Activated CD8-positive, alpha-beta T cell treated with anti-CD3 and anti-CD28 coated beads for 36 hours (primary cell): ENCODE data around the gene TMEM273. TPM values are rescaled to one million over a fixed set of nuclear protein-coding genes. Genes with fewer than 3 reads are reported as not detected.

Experiments used
- ATAC-seq: fragments of 200-7000 bp; cut with Tn5 transposase; one replicate; pipeline ENCODE4 v1.10.0; 2021; ENCODE audit warnings: mild to moderate bottlenecking, moderate library complexity
- CTCF ChIA-PET: fragments of 350-600 bp; sonication (Branson Sonifier 250); formaldehyde crosslinking; loops from one replicate; lab custom pipeline; 2021; ENCODE audit warnings: antibody characterized with exemption; lab: Charles Lee
- POLR2A ChIA-PET: fragments of 350-600 bp; sonication (Branson Sonifier 250); formaldehyde crosslinking; loops from one replicate; lab custom pipeline; 2021; ENCODE audit warnings: antibody characterized with exemption; lab: Charles Lee
- DNase-seq: peaks from one replicate; pipeline ENCODE4 v3.0.0-alpha.2; 2020
- H3K27ac Mint-ChIP-seq: one replicate; pipeline ENCODE4 v1.8.0; 2021; ENCODE audit warnings: mild to moderate bottlenecking, mixed read lengths
- H3K27me3 Mint-ChIP-seq: one replicate; pipeline ENCODE4 v1.8.0; 2021; ENCODE audit warnings: mixed read lengths
- H3K36me3 Mint-ChIP-seq: one replicate; pipeline ENCODE4 v1.8.0; 2021; ENCODE audit warnings: low read depth, mixed read lengths
- H3K4me1 Mint-ChIP-seq: one replicate; pipeline ENCODE4 v1.8.0; 2021; ENCODE audit warnings: low read depth, mixed read lengths
- H3K4me3 Mint-ChIP-seq: one replicate; pipeline ENCODE4 v1.8.0; 2021; ENCODE audit warnings: mild to moderate bottlenecking, moderate library complexity, mixed read lengths
- H3K9me3 Mint-ChIP-seq: one replicate; pipeline ENCODE4 v1.8.0; 2021; ENCODE audit warnings: mixed read lengths
- intact Hi-C: fragments of 100-400 bp; cut with micrococcal nuclease; formaldehyde crosslinking; loops from one replicate; pipeline ENCODE4 v1.10.0; 2022
- total RNA-seq, 2 experiments: library from RNA; stranded (reverse); gene quantifications; one replicate each; pipeline ENCODE4 v1.2.3, GENCODE V29; 2021
- TF ChIP-seq, protein P1 (sequence below): fragments of 200-600 bp; IDR thresholded peaks from one replicate; pipeline ENCODE4 v1.8.0; 2022; ENCODE audit warnings: antibody characterized with exemption, mild to moderate bottlenecking

Gene TMEM273
- total RNA-seq, 2 experiments from 2014 or later: 16.6 to 19.0 TPM

DNA sequence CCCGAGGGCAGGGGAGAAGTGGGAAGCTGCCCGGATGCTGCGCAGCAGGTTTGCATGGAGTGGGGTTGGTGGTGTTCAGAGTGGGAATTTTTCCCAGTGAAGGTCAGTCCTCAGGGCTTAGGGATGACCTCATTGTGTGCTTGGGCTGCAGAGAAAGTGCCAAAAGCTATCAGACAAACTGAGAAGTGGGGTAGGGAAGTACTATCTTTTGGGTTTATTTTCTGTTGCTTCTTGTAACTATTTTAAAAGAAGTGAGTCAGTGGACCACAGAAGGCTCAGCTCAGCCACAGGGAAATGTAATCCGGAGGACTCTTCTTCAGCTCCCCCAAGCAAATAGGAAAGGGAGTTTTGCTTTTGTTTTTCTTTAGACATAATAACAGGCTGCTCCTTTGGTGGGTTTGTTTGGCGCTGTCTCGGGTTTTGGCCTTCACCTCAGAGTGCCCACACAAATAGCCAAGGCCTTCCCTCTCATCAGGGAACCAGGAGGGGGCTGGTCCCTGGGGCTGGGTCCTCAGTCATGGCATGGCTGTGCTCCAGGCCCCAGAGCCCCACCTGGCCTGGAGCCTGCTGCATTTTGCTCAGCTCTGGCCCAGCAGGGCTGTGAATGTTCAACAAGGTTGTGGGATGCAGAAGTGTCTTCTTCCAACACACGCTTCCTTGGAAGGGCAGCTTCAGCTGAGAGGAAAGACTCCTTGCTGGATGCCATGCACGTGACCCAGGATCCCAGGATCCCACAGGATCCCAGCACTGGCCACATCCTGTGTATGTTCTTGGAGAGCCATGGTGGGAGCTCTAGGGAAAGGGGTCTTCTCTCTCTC lies 49.0 kb downstream of the TMEM273 start:
- H3K27ac Mint-ChIP-seq: no peak overlapping the region
- no peaks in the 10 kb centered on the region for H3K4me1 Mint-ChIP-seq
- intact Hi-C loops: no loop called here
- TF ChIP-seq, protein P1, sequence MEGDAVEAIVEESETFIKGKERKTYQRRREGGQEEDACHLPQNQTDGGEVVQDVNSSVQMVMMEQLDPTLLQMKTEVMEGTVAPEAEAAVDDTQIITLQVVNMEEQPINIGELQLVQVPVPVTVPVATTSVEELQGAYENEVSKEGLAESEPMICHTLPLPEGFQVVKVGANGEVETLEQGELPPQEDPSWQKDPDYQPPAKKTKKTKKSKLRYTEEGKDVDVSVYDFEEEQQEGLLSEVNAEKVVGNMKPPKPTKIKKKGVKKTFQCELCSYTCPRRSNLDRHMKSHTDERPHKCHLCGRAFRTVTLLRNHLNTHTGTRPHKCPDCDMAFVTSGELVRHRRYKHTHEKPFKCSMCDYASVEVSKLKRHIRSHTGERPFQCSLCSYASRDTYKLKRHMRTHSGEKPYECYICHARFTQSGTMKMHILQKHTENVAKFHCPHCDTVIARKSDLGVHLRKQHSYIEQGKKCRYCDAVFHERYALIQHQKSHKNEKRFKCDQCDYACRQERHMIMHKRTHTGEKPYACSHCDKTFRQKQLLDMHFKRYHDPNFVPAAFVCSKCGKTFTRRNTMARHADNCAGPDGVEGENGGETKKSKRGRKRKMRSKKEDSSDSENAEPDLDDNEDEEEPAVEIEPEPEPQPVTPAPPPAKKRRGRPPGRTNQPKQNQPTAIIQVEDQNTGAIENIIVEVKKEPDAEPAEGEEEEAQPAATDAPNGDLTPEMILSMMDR: no peak
- H3K9me3 Mint-ChIP-seq: no peaks in the 10 kb centered on the region
- H3K27me3 Mint-ChIP-seq: peaks cover 5% of the 10 kb centered on the region
- H3K36me3 Mint-ChIP-seq: no peaks in the 10 kb centered on the region
- ChIA-PET POLR2A (interaction anchor here (0.8 kb wide), 1 partner anchor 20 kb away, joined by 3 read pairs; no protein-coding TSS in a partner anchor), CTCF (no interaction called here)
- ATAC-seq (no peak), DNase-seq (no peak)
- H3K4me3 Mint-ChIP-seq: no peak overlapping the region

DNA sequence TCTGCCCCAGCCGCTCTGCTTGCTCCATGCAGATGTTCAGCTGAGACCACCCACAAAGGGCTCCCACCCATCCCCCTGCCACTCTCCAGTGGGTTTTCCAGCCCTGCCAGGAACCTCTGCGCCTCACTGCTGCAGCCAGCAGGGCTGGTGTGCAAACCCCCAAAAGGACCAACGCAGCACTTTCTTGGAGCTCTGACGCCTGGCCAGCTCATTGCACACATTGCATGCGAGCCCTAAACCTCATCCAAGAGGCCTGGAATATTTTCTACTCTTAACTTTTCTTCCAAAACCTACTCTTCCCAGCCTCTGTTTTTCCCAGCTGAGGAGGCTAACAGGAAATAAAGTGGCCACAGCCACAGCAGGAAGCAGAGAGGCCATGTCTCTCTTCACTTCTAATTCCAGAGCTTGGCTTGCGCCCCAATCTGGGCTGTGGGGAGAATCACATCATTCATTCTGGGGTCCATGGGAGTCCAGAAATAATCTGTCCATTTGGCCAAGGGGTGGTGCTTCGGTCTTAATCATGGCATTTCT lies 49.8 kb downstream of the TMEM273 start:
- H3K4me1 Mint-ChIP-seq: no peaks in the 10 kb centered on the region
- no peak overlapping the region for H3K4me3 Mint-ChIP-seq
- H3K27ac Mint-ChIP-seq: no peak overlapping the region
- ChIA-PET CTCF (no interaction called here), POLR2A (interaction anchor here (0.8 kb wide), 1 partner anchor 21 kb away, joined by 3 read pairs; no protein-coding TSS in a partner anchor)
- ATAC-seq (no peak), DNase-seq (no peak)
- no peaks in the 10 kb centered on the region for H3K36me3 Mint-ChIP-seq
- TF ChIP-seq, protein P1: no peak
- H3K9me3 Mint-ChIP-seq: no peaks in the 10 kb centered on the region
- intact Hi-C loops: no loop called here
- peaks cover 5% of the 10 kb centered on the region for H3K27me3 Mint-ChIP-seq

DNA sequence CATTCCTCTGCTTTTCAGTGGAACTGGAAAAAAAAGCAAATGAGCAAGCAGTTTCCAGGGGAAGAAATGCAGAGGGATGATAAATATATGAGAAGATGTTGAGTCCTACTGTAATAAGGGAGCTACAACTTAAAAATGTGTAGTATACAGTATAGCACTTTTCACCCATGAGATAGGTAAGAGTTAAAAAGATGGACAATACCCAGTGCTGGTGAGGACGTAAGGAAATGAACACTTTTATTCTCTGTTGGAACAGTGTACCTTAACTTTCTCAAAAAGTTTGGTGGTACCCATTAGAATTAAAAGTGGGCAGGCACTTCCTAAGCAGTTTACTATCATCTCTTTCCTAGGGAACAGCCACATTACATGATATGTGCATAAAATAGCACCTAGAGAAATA lies 51.7 kb downstream of the TMEM273 start:
- DNase-seq: no peak
- POLR2A ChIA-PET: interaction anchor here (1.1 kb wide), 1 partner anchor 38 kb away, joined by 3 read pairs; no protein-coding TSS in a partner anchor
- ATAC-seq: no peak
- H3K4me3 Mint-ChIP-seq: no peak overlapping the region
- intact Hi-C loops: no loop called here
- no peaks in the 10 kb centered on the region for H3K9me3 Mint-ChIP-seq
- TF ChIP-seq, protein P1: no peak
- peaks cover 5% of the 10 kb centered on the region for H3K27me3 Mint-ChIP-seq
- CTCF ChIA-PET: no interaction called here
- H3K36me3 Mint-ChIP-seq: no peaks in the 10 kb centered on the region
- H3K4me1 Mint-ChIP-seq: no peaks in the 10 kb centered on the region
- no peak overlapping the region for H3K27ac Mint-ChIP-seq

DNA sequence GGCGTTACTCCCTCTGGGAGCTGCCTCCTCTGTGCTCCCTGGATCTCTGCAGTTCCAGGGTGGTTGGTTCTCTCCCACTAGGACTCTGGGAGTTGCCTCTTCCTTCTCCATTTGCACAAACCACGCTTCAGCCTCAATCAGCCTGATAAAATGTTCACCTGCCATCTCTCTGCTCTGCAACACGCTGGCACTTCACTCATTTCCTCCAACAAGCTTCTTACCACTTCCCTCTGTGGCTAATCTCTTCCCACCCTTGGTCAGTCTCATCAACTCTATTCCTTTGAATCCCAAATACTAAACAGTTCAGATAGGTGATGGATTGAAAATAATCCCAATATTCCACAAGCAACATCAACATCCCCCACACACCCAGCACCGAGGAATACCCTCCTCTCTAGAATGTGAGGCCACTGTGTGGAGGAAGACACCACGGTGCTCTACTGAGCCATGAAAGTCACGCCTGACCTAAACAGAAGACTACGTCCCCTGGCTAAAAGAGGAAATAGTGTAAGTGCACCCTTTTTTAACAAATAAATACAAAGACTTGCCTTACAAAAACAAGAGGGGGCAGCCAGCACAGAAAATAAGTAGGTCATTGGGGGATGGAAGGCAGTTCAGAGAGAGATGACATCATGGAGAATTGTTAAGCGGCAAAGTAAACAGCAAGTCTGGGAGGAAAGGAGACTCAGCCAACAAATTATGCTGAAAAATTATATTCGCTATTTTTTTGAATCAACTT lies 52.4 kb downstream of the TMEM273 start:
- DNase-seq (no peak), ATAC-seq (no peak)
- Mint-ChIP-seq H3K4me1 (no peaks in the 10 kb centered on the region), H3K27me3 (peaks cover 5% of the 10 kb centered on the region), H3K9me3 (no peaks in the 10 kb centered on the region), H3K36me3 (no peaks in the 10 kb centered on the region), H3K27ac (no peak overlapping the region), H3K4me3 (no peak overlapping the region)
- TF ChIP-seq, protein P1: no peak
- CTCF ChIA-PET: interaction anchor here (0.6 kb wide), 1 partner anchor 248 kb away, joined by 3 read pairs; no protein-coding TSS in a partner anchor
- intact Hi-C loops: no loop called here
- POLR2A ChIA-PET: interaction anchor here (1.1 kb wide), 1 partner anchor 38 kb away, joined by 3 read pairs; no protein-coding TSS in a partner anchor
